Spleen (tissue), 11 donors: ENCODE results near the gene NAT8. TPM values are rescaled to one million over a fixed set of nuclear protein-coding genes. Genes with fewer than 3 reads are reported as not detected.
"Not testable (repeated sequence)": the region's sequence is repeated elsewhere in the genome, so short reads cannot be mapped to it uniquely, and the experiment has no call there.

Source experiments
- DNase-seq: peaks from one replicate; pipeline ENCODE4 v3.0.0-alpha.2; 2020
- H3K27ac ChIP-seq, 8 donors: fragments of 200-600 bp; sonication (generic) in 7 of 8; 1 replicate in 4 of 8; 2 replicates in 4 of 8; pipeline versions ENCODE4 v1.5.0 to v1.8.0; 2016 to 2021; ENCODE audit warnings: inconsistent platforms in 4 of 8, mild to moderate bottlenecking in 4 of 8, moderate library complexity in 1 of 8
- H3K27me3 ChIP-seq, 7 donors: fragments of 200-600 bp; sonication (generic) in 6 of 7; replicated peaks in 1 of 7; 1 replicate in 4 of 7; 2 replicates in 3 of 7; pipeline versions ENCODE4 v1.5.0 to v1.8.0; 2016 to 2021; ENCODE audit warnings: inconsistent platforms in 3 of 7, mild to moderate bottlenecking in 1 of 7
- H3K36me3 ChIP-seq, 6 donors: fragments of 200-600 bp; sonication (generic) in 5 of 6; 1 replicate in 4 of 6; 2 replicates in 2 of 6; pipeline versions ENCODE4 v1.5.0 to v1.8.0; 2016 to 2021; ENCODE audit warnings: inconsistent platforms in 2 of 6
- H3K4me1 ChIP-seq, 6 donors: fragments of 200-600 bp; sonication (generic) in 5 of 6; 1 replicate in 3 of 6; 2 replicates in 3 of 6; pipeline versions ENCODE4 v1.5.0 to v1.8.0; 2016 to 2021; ENCODE audit warnings: inconsistent platforms in 3 of 6
- H3K4me3 ChIP-seq, 8 donors: fragments of 200-600 bp; sonication (generic) in 7 of 8; 1 replicate in 4 of 8; 2 replicates in 4 of 8; pipeline versions ENCODE4 v1.5.0 to v1.8.0; 2016 to 2021; ENCODE audit warnings: inconsistent platforms in 4 of 8, mild to moderate bottlenecking in 4 of 8, moderate library complexity in 2 of 8
- H3K9me3 ChIP-seq, 8 donors: fragments of 200-600 bp; sonication (generic) in 7 of 8; 1 replicate in 4 of 8; 2 replicates in 4 of 8; pipeline versions ENCODE4 v1.5.0 to v1.8.0; 2016 to 2021; ENCODE audit warnings: inconsistent platforms in 4 of 8
- CTCF ChIP-seq, 11 experiments: fragments of 200-600 bp in 7 of 11; fragments of 450-650 bp in 4 of 11; sonication (generic) in 4 of 11; IDR thresholded peaks in 8 of 11; conservative IDR thresholded peaks in 3 of 11; 1 replicate in 7 of 11; 2 replicates in 4 of 11; pipeline versions ENCODE4 v1.4.0 to v1.8.0; 2016 to 2021; ENCODE audit warnings: antibody characterized with exemption in 11 of 11, inconsistent platforms in 4 of 11, mild to moderate bottlenecking in 1 of 11
- POLR2A ChIP-seq, 3 donors: fragments of 450-650 bp; IDR thresholded peaks; one replicate each; pipeline ENCODE4 v1.5.1; 2017; ENCODE audit warnings: antibody characterized with exemption in 3 of 3, mild to moderate bottlenecking in 1 of 3
- POLR2AphosphoS5 ChIP-seq, 3 donors: sonication (generic); formaldehyde crosslinking; IDR thresholded peaks; one replicate each; pipeline ENCODE4 v1.5.1; 2017; ENCODE audit warnings: antibody characterized with exemption in 3 of 3
- WGBS, 5 donors: extraction: QIAGEN DNeasy Blood & Tissue Kit in 3 of 5; methylation state at CpG; one replicate each; pipeline versions ENCODE4 v1.1.5 to v1.1.7; 2013 to 2018; 5-methylcytosine and 5-hydroxymethylcytosine counted together
- intact Hi-C: fragments of 100-400 bp; cut with DNase I; formaldehyde crosslinking; loops from one replicate; pipeline ENCODE4 v1.15.0; 2023; ENCODE audit warnings: low total_unique reads
- polyA plus RNA-seq, 3 donors: library from polyadenylated mRNA; stranded (reverse); fragments of 200-250 nt; gene quantifications; one replicate each; pipeline ENCODE4 v1.2.1, GENCODE V29; 2013
- total RNA-seq, 7 donors: library from RNA; depleted of rRNA in 3 of 7; stranded (reverse); fragments of >200 nt in 3 of 7; fragmentation: NEBNext Ultra II Directional in 4 of 7; extraction: Animal tissue kit (Norgen Biotek cat#: 25700) in 4 of 7; gene quantifications; one replicate each; pipeline versions ENCODE4 v1.1.0 to v1.2.1, GENCODE V29; 2016 to 2021
- donor health status: healthy with polysubstance abuse.
- donor health status: DM: no; HTN: no; CAD: no; lungs with moderate emphysema.
- donor health status: DM: no; HTN: no; CAD: no.
- donor health status: Bipolar disorder and iron deficiency.
- donor health status: healthy.
- donor health status: DM: no; HTN: no; CAD: no.
- donor health status: DM: yes; HTN: yes; CAD: no.

Gene NAT8
- total and polyA plus RNA-seq, 10 donors: 0.14 to 0.88 (median 0.66) TPM; not detected in 5

DNA sequence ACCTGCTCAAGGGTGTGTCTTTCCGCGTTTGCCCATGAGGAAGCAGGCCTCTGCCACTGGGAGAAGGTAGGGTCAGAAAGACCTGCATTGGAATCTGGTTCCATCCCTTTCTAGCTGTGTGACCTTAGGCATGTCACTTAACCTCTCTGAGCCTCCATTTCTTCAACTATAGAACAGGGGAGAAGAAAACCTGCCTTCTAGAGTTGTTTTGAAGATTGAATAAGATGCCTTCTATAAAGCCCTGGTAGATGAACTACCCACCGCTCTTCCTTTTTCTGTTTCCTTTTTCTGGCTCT is 507 bp downstream of the NAT8 start:
- TF ChIP-seq POLR2A (IDR thresholded peaks at IDR 0.05): no peak
- no peak for TF ChIP-seq POLR2AphosphoS5 (IDR thresholded peaks at IDR 0.05)
- TF ChIP-seq CTCF (IDR thresholded peaks at IDR 0.05 in 8 of 11, conservative IDR thresholded peaks at IDR 0.05 in 3 of 11): no peak
- H3K27me3 ChIP-seq: peaks cover 0 to 5% (median 0%) of the 10 kb centered on the region in 7 donors
- H3K4me3 ChIP-seq: peak overlapping the region in 1 of 8 donors; percentile 42
- intact Hi-C loops: no loop called here
- peak overlapping the region in 1 of 8 donors; percentile 63 for H3K27ac ChIP-seq
- H3K36me3 ChIP-seq: no peaks in the 10 kb centered on the region
- no peak for DNase-seq
- WGBS, 5 donors: 62 to 89% (median 82%) methylated on average over 3 of the region's 3 CpGs
- peaks cover 0 to 14% (median 9%) of the 10 kb centered on the region in 8 donors for H3K9me3 ChIP-seq
- no peaks in the 10 kb centered on the region for H3K4me1 ChIP-seq

- H3K27me3 ChIP-seq: peaks cover 0 to 5% (median 0%) of the 10 kb centered on the region in 7 donors
- TF ChIP-seq POLR2AphosphoS5 (IDR thresholded peaks at IDR 0.05) (no peak), CTCF (IDR thresholded peaks at IDR 0.05 in 8 of 11, conservative IDR thresholded peaks at IDR 0.05 in 3 of 11) (no peak), POLR2A (IDR thresholded peaks at IDR 0.05) (no peak)
- intact Hi-C loops: no loop called here
Measured at GRCh38 chr2:73640946-73641766, 1.1 kb downstream of the NAT8 start.

GRCh38 chr2:73640511-73640911 is 1.7 kb downstream of the NAT8 start:
- Histone ChIP-seq H3K36me3 (no peaks in the 10 kb centered on the region), H3K4me1 (no peaks in the 10 kb centered on the region), H3K9me3 (peaks cover 0 to 14% (median 9%) of the 10 kb centered on the region in 8 donors), H3K4me3 (peak overlapping the region in 1 of 8 donors; percentile 42), H3K27me3 (peaks cover 0 to 5% (median 0%) of the 10 kb centered on the region in 7 donors), H3K27ac (peak overlapping the region in 3 of 8 donors; percentile 22 to 63 (median 46))
- TF ChIP-seq POLR2AphosphoS5 (IDR thresholded peaks at IDR 0.05) (peak in 1 of 3 donors; percentile 31), POLR2A (IDR thresholded peaks at IDR 0.05) (no peak), CTCF (IDR thresholded peaks at IDR 0.05 in 8 of 11, conservative IDR thresholded peaks at IDR 0.05 in 3 of 11) (no peak)
- intact Hi-C loops: no loop called here
- WGBS, 5 donors: 23 to 46% (median 37%) methylated on average over 1 of the region's 1 CpG
- no peak for DNase-seq

More at GRCh38 chr2:73640946-73641766, 1.1 kb downstream of the NAT8 start:
- Histone ChIP-seq H3K9me3 (peaks cover 0 to 14% (median 9%) of the 10 kb centered on the region in 8 donors), H3K4me1 (no peaks in the 10 kb centered on the region), H3K4me3 (peak overlapping the region in 1 of 8 donors; percentile 42), H3K36me3 (no peaks in the 10 kb centered on the region), H3K27ac (peak overlapping the region in 3 of 8 donors; percentile 22 to 63 (median 46))
- no peak for DNase-seq
- 68 to 92% (median 91%) methylated on average over 6 to 19 of the region's 19 CpGs for WGBS, 5 donors

GRCh38 chr2:73638429-73638828 is 3.8 kb downstream of the NAT8 start:
- peaks cover 0 to 14% (median 9%) of the 10 kb centered on the region in 8 donors for H3K9me3 ChIP-seq
- no peaks in the 10 kb centered on the region for H3K4me1 ChIP-seq
- TF ChIP-seq POLR2AphosphoS5 (IDR thresholded peaks at IDR 0.05) (no peak), POLR2A (IDR thresholded peaks at IDR 0.05) (no peak), CTCF (IDR thresholded peaks at IDR 0.05 in 8 of 11, conservative IDR thresholded peaks at IDR 0.05 in 3 of 11) (no peak)
- H3K27me3 ChIP-seq: no peaks in the 10 kb centered on the region
- DNase-seq: no peak
- H3K4me3 ChIP-seq: no peak overlapping the region
- WGBS, 5 donors: 89 to 100% (median 97%) methylated on average over 1 of the region's 1 CpG
- no peaks in the 10 kb centered on the region for H3K36me3 ChIP-seq
- intact Hi-C loops: no loop called here
- no peak overlapping the region for H3K27ac ChIP-seq

DNA sequence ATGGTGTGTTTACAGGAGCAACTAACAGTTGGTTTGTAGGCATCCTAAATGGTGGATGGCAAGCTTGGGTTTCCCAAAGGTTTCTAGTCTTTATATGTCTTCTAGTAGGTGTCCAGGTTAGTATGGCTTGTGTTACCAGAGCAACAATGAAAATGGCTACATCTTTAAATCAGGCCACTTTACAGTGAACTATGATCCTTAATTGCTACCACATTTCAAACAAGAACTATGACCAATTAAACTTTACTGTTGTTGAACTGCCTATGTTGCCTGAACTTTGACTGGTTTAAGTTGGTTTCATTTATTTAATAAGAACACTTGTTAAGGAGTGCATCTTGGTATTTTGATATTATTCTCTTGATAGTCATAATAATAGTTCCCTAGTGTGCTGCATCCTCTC is 5.2 kb downstream of the NAT8 start:
- H3K27ac ChIP-seq, H3K4me3 ChIP-seq, H3K36me3 ChIP-seq, DNase-seq, H3K4me1 ChIP-seq, intact Hi-C loops, H3K27me3 ChIP-seq: not testable (repeated sequence)
- peaks cover 0 to 14% (median 9%) of the 10 kb centered on the region in 8 donors for H3K9me3 ChIP-seq
